Body of pancreas (tissue), 4 donors: ENCODE measurements around the gene MAP3K4.

Experiments used
- CTCF ChIP-seq, 7 experiments: fragments of 450-650 bp in 4 of 7; fragments of 200-600 bp in 3 of 7; sonication (generic) in 3 of 7; IDR thresholded peaks; one replicate each; pipeline ENCODE4 v1.5.1; 2016 to 2019; ENCODE audit warnings: antibody characterized with exemption in 7 of 7
- POLR2A ChIP-seq, 3 donors: fragments of 450-650 bp; IDR thresholded peaks; one replicate each; pipeline ENCODE4 v1.6.1; 2016; ENCODE audit warnings: antibody characterized with exemption in 3 of 3, mild to moderate bottlenecking in 2 of 3

GRCh38 chr6:161095916-161096315 lies 104.3 kb downstream of the MAP3K4 start:
- TF ChIP-seq CTCF (IDR thresholded peaks at IDR 0.05) (no peak), POLR2A (IDR thresholded peaks at IDR 0.05) (no peak)
